ENCODE measurements around the gene ELK3. TPM values are rescaled to one million over a fixed set of nuclear protein-coding genes. Genes with fewer than 3 reads are reported as not detected.

ELK3 gene
- total and polyA plus RNA-seq, 4 donors: 13.6 to 73.8 (median 36.0) TPM

DNA sequence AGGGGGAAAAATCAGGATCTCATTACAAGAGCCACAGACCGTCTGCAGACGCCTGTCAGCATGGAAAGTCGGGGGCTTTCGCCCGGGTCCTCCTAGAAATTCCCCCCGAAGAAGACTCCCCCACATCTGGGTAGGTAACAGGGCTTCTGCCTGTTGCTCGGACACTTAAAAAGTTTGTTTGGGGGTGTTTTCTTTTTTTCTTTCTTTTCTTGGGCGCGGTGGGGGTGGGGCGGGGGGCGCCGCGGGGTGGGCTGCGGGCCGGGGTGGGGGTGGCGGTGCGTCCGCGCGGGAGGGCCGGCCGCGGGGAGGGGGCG, 358 bp downstream of the ELK3 start:
- H3K27ac ChIP-seq (ENCODE audit: low read depth in 1 of 2, low read length in 2 of 2): no peak overlapping the region
- H3K27me3 ChIP-seq (ENCODE audit: control insufficient read depth in 1 of 2, insufficient read depth in 2 of 2, low read length in 1 of 2): no peaks in the 10 kb centered on the region
- WGBS, 2 donors: 0 to 1% methylated on average over 24 of the region's 24 CpGs
- ATAC-seq (ENCODE audit: low FRiP score) (no peak), DNase-seq (no peak)
- intact Hi-C loops (cut with DNase I): no loop called here
- peak overlapping the region; percentile 89 to 100 for H3K4me3 ChIP-seq (ENCODE audit: low read length in 2 of 2)
- no peaks in the 10 kb centered on the region for H3K36me3 ChIP-seq (ENCODE audit: control insufficient read depth in 1 of 2, insufficient read depth in 2 of 2, low read length in 1 of 2)
- no peaks in the 10 kb centered on the region for H3K9me3 ChIP-seq (ENCODE audit: control insufficient read depth, low read length)
- H3K4me1 ChIP-seq (ENCODE audit: control insufficient read depth in 1 of 2, insufficient read depth in 2 of 2, low read length in 2 of 2): peaks cover 0 to 4% of the 10 kb centered on the region in 2 donors

DNA sequence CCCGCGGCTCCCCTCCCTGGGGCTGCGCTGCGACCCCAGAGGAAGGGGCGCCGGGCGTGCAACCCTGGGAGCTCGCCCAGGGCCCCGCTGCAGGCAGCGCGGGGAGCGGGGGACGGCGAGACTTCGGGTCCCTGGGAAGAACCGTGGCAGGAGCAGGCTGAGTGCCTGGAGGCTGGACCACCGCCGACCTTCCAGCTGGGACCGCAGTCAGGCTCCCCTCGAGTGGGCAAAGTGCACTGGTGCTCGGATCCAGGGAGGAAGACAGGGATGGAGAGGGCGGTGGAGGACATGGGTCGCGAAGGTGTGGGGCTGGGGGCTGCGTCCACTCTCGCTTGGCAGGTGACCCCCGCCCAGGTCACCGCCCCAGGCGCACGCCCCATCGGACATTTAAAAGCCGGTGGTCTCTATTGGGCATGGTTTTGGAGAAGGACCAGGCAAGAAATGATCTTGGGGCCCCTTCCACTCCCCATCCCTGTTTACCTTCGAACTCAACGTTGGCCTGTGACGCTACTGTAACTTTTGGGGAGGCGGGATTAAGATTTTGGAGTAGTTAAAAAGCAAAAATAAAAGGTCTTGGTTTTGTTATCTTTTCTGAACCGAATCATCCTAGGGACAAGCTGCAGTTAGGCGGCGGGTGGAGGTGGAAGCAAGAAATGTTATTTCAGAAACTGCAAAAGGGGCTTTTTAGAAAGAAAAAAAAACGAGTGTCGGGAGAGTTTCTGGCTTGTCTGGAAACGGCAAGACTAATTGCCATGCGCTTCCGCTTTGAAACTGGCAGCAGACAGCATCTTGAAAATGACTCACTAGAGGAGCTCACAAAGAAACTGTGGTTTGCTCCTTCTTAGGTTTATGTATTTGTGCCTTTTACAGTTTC, 1.0 kb downstream of the ELK3 start:
- ATAC-seq (ENCODE audit: low FRiP score): peak; percentile 61
- H3K9me3 ChIP-seq (ENCODE audit: control insufficient read depth, low read length): no peaks in the 10 kb centered on the region
- H3K27ac ChIP-seq (ENCODE audit: low read depth in 1 of 2, low read length in 2 of 2): peak overlapping the region; percentile 10 to 24
- 0% methylated on average over 34 to 44 of the region's 44 CpGs for WGBS, 2 donors
- peak in 1 of 2 donors; percentile 80 for DNase-seq
- intact Hi-C loops (cut with DNase I): loop anchor here in 1 of 2 donors (5.0 kb wide), 1 partner anchor 133 kb away; no protein-coding TSS in a partner anchor
- peak overlapping the region; percentile 91 to 100 for H3K4me3 ChIP-seq (ENCODE audit: low read length in 2 of 2)
- peaks cover 0 to 4% of the 10 kb centered on the region in 2 donors for H3K4me1 ChIP-seq (ENCODE audit: control insufficient read depth in 1 of 2, insufficient read depth in 2 of 2, low read length in 2 of 2)
- H3K36me3 ChIP-seq (ENCODE audit: control insufficient read depth in 1 of 2, insufficient read depth in 2 of 2, low read length in 1 of 2): no peaks in the 10 kb centered on the region
- H3K27me3 ChIP-seq (ENCODE audit: control insufficient read depth in 1 of 2, insufficient read depth in 2 of 2, low read length in 1 of 2): no peaks in the 10 kb centered on the region

DNA sequence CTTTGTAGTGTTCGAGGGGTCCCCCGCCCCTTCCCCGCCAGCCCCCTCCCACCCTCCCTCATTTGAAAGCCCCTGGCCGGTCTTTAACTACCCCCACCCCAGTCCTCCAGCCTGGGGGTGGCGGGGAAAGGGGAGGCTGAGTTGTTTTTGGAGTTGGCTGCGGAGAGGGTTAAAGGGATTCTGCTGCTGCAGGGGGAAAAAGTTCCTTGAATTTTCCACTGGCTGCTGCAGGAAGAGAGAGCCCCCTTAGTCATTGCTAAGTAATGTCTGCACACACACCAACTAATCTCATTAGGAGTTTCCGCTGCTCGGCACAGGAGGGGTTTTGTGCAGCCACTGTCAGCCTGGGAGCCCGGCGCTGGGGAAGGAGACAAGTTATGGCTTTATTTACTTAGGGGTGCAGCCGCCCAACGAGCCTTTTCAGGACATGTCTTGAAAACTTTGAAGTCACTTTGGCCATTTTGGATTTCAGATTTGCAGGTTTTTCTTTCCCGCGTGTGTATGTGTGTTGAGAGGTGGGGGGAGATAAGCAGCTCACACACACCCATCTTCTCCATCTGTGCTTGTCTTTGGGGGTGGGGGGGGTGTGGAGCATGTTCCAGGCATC, 1.8 kb downstream of the ELK3 start:
- Histone ChIP-seq H3K36me3 (ENCODE audit: control insufficient read depth in 1 of 2, insufficient read depth in 2 of 2, low read length in 1 of 2) (no peaks in the 10 kb centered on the region), H3K4me3 (ENCODE audit: low read length in 2 of 2) (peak overlapping the region; percentile 91 to 100), H3K9me3 (ENCODE audit: control insufficient read depth, low read length) (no peaks in the 10 kb centered on the region), H3K27ac (ENCODE audit: low read depth in 1 of 2, low read length in 2 of 2) (peak overlapping the region; percentile 7 to 24), H3K4me1 (ENCODE audit: control insufficient read depth in 1 of 2, insufficient read depth in 2 of 2, low read length in 2 of 2) (peaks cover 0 to 4% of the 10 kb centered on the region in 2 donors), H3K27me3 (ENCODE audit: control insufficient read depth in 1 of 2, insufficient read depth in 2 of 2, low read length in 1 of 2) (no peaks in the 10 kb centered on the region)
- DNase-seq: no peak
- intact Hi-C loops (cut with DNase I): loop anchor here in 1 of 2 donors (5.0 kb wide), 1 partner anchor 134 kb away; no protein-coding TSS in a partner anchor
- no peak for ATAC-seq (ENCODE audit: low FRiP score)
- WGBS, 2 donors: 11 to 17% methylated on average over 14 of the region's 14 CpGs

DNA sequence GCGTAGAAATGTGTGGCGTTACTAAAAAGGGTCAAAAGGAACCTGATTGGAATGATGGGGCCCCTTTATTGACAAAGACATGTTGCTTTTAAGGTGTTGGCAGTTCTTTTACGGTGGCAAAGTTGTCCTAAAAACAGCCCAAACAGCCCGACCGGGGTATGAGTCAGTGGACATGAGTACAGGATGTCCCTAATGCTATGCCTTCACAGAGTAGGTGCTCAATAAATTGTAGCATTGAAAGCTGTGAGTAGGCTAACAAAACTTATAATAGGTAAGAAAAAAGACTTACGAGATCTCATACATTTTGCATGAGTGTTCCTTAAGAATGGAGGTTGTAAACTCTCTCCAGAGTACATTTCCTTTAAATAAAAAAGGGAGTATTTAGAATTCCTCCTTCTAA, 2.6 kb downstream of the ELK3 start:
- 52 to 54% methylated on average over 6 of the region's 6 CpGs for WGBS, 2 donors
- H3K4me3 ChIP-seq (ENCODE audit: low read length in 2 of 2): no peak overlapping the region
- H3K27me3 ChIP-seq (ENCODE audit: control insufficient read depth in 1 of 2, insufficient read depth in 2 of 2, low read length in 1 of 2): no peaks in the 10 kb centered on the region
- DNase-seq (no peak), ATAC-seq (ENCODE audit: low FRiP score) (no peak)
- H3K9me3 ChIP-seq (ENCODE audit: control insufficient read depth, low read length): no peaks in the 10 kb centered on the region
- H3K4me1 ChIP-seq (ENCODE audit: control insufficient read depth in 1 of 2, insufficient read depth in 2 of 2, low read length in 2 of 2): peaks cover 0 to 4% of the 10 kb centered on the region in 2 donors
- H3K27ac ChIP-seq (ENCODE audit: low read depth in 1 of 2, low read length in 2 of 2): no peak overlapping the region
- intact Hi-C loops (cut with DNase I): loop anchor here in 1 of 2 donors (5.0 kb wide), 1 partner anchor 134 kb away; no protein-coding TSS in a partner anchor
- H3K36me3 ChIP-seq (ENCODE audit: control insufficient read depth in 1 of 2, insufficient read depth in 2 of 2, low read length in 1 of 2): no peaks in the 10 kb centered on the region

DNA sequence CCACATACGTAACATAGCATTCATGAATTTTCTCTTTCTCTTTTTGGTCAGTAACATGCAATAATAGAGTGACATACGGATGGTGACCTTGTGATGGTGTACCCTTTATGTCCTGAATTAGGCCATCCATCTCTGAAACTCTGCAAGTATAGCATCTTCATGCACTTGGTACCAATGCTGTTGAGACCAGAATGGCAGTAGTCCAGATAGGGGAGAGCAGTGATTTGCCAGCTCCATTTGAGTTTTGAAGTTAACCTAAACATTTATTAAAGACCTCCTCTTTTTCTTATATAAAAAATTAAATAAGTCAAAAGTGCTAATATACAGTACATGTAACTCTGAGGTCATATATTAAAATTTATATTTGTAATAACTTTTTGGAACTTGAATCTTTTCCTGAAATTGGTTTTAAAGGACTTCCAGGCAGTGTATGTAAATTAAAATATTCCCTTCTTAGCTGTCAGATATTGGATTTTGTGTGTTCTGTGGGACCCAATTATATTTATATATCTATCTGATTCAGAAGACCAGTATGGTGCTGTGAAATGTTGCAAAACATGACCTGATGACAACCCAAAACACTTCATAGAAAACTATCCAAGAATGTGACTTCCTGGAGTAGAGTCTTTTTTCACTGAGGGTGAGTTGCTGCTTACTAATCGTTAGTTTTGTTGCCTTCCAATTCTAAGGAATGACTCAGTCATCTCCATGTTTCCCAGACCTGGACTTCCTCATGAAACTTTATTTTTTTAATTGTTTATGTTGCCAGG, 3.5 kb downstream of the ELK3 start:
- Histone ChIP-seq H3K27ac (ENCODE audit: low read depth in 1 of 2, low read length in 2 of 2) (peak overlapping the region in 1 of 2 donors; percentile 33), H3K36me3 (ENCODE audit: control insufficient read depth in 1 of 2, insufficient read depth in 2 of 2, low read length in 1 of 2) (no peaks in the 10 kb centered on the region), H3K4me1 (ENCODE audit: control insufficient read depth in 1 of 2, insufficient read depth in 2 of 2, low read length in 2 of 2) (peaks cover 0 to 4% of the 10 kb centered on the region in 2 donors), H3K27me3 (ENCODE audit: control insufficient read depth in 1 of 2, insufficient read depth in 2 of 2, low read length in 1 of 2) (no peaks in the 10 kb centered on the region), H3K9me3 (ENCODE audit: control insufficient read depth, low read length) (no peaks in the 10 kb centered on the region), H3K4me3 (ENCODE audit: low read length in 2 of 2) (no peak overlapping the region)
- ATAC-seq (ENCODE audit: low FRiP score) (peak; percentile 64), DNase-seq (no peak)
- 32 to 45% methylated on average over 3 of the region's 3 CpGs for WGBS, 2 donors
- intact Hi-C loops (cut with DNase I): loop anchor here in 1 of 2 donors (5.0 kb wide), 1 partner anchor 135 kb away; no protein-coding TSS in a partner anchor

DNA sequence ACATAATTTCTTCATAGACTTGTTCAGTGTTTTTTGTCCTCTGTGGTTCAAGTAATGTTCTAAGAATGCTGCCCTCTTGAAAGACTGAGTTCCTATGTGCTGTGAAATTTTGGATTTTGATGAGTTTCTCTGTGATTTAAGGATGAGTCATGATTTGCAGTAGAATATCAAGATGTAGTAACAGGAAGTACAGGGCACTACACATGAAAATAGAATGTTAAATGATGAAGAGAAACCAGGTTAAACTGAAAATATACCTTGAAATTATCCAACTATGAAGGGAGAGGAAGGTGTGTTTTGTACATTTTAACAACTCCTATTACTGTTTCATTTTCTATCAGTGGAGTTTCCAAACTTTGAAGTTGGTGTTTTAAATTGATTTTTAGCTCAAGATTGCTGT, 4.8 kb downstream of the ELK3 start:
- no peak for ATAC-seq (ENCODE audit: low FRiP score)
- Histone ChIP-seq H3K36me3 (ENCODE audit: control insufficient read depth in 1 of 2, insufficient read depth in 2 of 2, low read length in 1 of 2) (no peaks in the 10 kb centered on the region), H3K27ac (ENCODE audit: low read depth in 1 of 2, low read length in 2 of 2) (no peak overlapping the region)

DNA sequence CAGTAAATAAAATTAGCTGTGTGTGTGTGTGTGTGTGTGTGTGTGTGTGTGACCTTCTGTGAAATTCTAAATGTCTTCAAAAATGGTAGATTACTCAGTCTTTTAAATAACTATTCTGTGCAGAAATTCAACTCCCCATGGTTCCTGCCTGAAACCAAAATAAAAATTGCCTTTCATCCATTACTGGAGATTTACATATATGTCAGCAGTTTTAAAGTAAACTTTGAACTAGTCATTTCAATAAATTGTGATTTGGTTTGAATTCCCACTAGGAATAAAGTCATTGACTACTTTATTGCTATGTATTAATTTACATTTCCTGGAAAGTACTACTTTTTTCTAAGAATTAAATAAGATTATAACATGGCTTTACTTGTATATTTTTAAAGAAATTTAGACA, 5.3 kb downstream of the ELK3 start:
- H3K36me3 ChIP-seq (ENCODE audit: control insufficient read depth in 1 of 2, insufficient read depth in 2 of 2, low read length in 1 of 2): no peaks in the 10 kb centered on the region
- peaks cover 0 to 4% of the 10 kb centered on the region in 2 donors for H3K4me1 ChIP-seq (ENCODE audit: control insufficient read depth in 1 of 2, insufficient read depth in 2 of 2, low read length in 2 of 2)
- DNase-seq (no peak), ATAC-seq (ENCODE audit: low FRiP score) (no peak)
- intact Hi-C loops (cut with DNase I): loop anchor here in 1 of 2 donors (5.0 kb wide), 1 partner anchor 137 kb away; no protein-coding TSS in a partner anchor
- no peak overlapping the region for H3K4me3 ChIP-seq (ENCODE audit: low read length in 2 of 2)
- no peaks in the 10 kb centered on the region for H3K9me3 ChIP-seq (ENCODE audit: control insufficient read depth, low read length)
- no peaks in the 10 kb centered on the region for H3K27me3 ChIP-seq (ENCODE audit: control insufficient read depth in 1 of 2, insufficient read depth in 2 of 2, low read length in 1 of 2)
- no peak overlapping the region for H3K27ac ChIP-seq (ENCODE audit: low read depth in 1 of 2, low read length in 2 of 2)

More for the DNA sequence above, 4.8 kb downstream of the ELK3 start:
- Histone ChIP-seq H3K9me3 (ENCODE audit: control insufficient read depth, low read length) (no peaks in the 10 kb centered on the region), H3K4me1 (ENCODE audit: control insufficient read depth in 1 of 2, insufficient read depth in 2 of 2, low read length in 2 of 2) (peaks cover 0 to 4% of the 10 kb centered on the region in 2 donors), H3K4me3 (ENCODE audit: low read length in 2 of 2) (no peak overlapping the region), H3K27me3 (ENCODE audit: control insufficient read depth in 1 of 2, insufficient read depth in 2 of 2, low read length in 1 of 2) (no peaks in the 10 kb centered on the region)
- no peak for DNase-seq
- intact Hi-C loops (cut with DNase I): loop anchor here in 1 of 2 donors (5.0 kb wide), 1 partner anchor 137 kb away; no protein-coding TSS in a partner anchor
